Measurements from ENCODE around the gene ZNF454.

Gene ZNF454

GRCh38 chr5:178998441-178998840 lies 57.4 kb downstream of the ZNF454 start:
- TF ChIP-seq POLR2AphosphoS5 (IDR thresholded peaks at IDR 0.05; ENCODE audit: low read depth, low read length) = no peak
- no peak for TF ChIP-seq TAF1 (IDR thresholded peaks at IDR 0.05; ENCODE audit: borderline replicate concordance, insufficient read depth, low read length)
- TF ChIP-seq FOXP2 (optimal IDR thresholded peaks at IDR 0.05; ENCODE audit: borderline replicate concordance, extremely low read depth, extremely low read length, insufficient read depth) = no peak
- no peak for TF ChIP-seq REST (IDR thresholded peaks at IDR 0.05; ENCODE audit: insufficient read depth in 1 of 2, low read depth in 2 of 2, low read length in 2 of 2)
- no peak for TF ChIP-seq SIN3A (IDR thresholded peaks at IDR 0.05; ENCODE audit: borderline replicate concordance, insufficient read depth, low read length)

- no peak for TF ChIP-seq REST (IDR thresholded peaks at IDR 0.05; ENCODE audit: insufficient read depth in 1 of 2, low read depth in 2 of 2, low read length in 2 of 2)
- no peak for TF ChIP-seq POLR2AphosphoS5 (IDR thresholded peaks at IDR 0.05; ENCODE audit: low read depth, low read length)
- TF ChIP-seq SIN3A (IDR thresholded peaks at IDR 0.05; ENCODE audit: borderline replicate concordance, insufficient read depth, low read length) = no peak
- no peak for TF ChIP-seq TAF1 (IDR thresholded peaks at IDR 0.05; ENCODE audit: borderline replicate concordance, insufficient read depth, low read length)
- TF ChIP-seq FOXP2 (optimal IDR thresholded peaks at IDR 0.05; ENCODE audit: borderline replicate concordance, extremely low read depth, extremely low read length, insufficient read depth) = no peak
Observed at GRCh38 chr5:179006564-179006963, 65.6 kb downstream of the ZNF454 start.

- TF ChIP-seq REST (IDR thresholded peaks at IDR 0.05; ENCODE audit: insufficient read depth in 1 of 2, low read depth in 2 of 2, low read length in 2 of 2) = no peak
- TF ChIP-seq POLR2AphosphoS5 (IDR thresholded peaks at IDR 0.05; ENCODE audit: low read depth, low read length) = no peak
- no peak for TF ChIP-seq TAF1 (IDR thresholded peaks at IDR 0.05; ENCODE audit: borderline replicate concordance, insufficient read depth, low read length)
- TF ChIP-seq SIN3A (IDR thresholded peaks at IDR 0.05; ENCODE audit: borderline replicate concordance, insufficient read depth, low read length) = no peak
- TF ChIP-seq FOXP2 (optimal IDR thresholded peaks at IDR 0.05; ENCODE audit: borderline replicate concordance, extremely low read depth, extremely low read length, insufficient read depth) = no peak
Observed at GRCh38 chr5:179008667-179009066, 67.7 kb downstream of the ZNF454 start.

All from PFSK-1 (cell line).